GM23338 (cell line): ENCODE measurements around the gene GALNT9. TPM values are rescaled to one million over a fixed set of nuclear protein-coding genes. Genes with fewer than 3 reads are reported as not detected.

Experiments used
- ATAC-seq: fragments of 200-7000 bp; cut with Tn5 transposase; 3 replicates; pipeline ENCODE4 v1.9.1; 2020
- DNase-seq: peaks from one replicate; pipeline ENCODE4 v3.0.0-alpha.2; 2015; ENCODE audit warnings: low spot score
- H2AFZ ChIP-seq: fragments of 200-600 bp; sonication (generic); 2 replicates; pipeline ENCODE4 v1.8.0; 2016; ENCODE audit warnings: antibody characterized with exemption, mild to moderate bottlenecking, moderate library complexity
- H3F3A ChIP-seq: fragments of 200-600 bp; sonication (generic); replicated peaks from 2 replicates; pipeline ENCODE4 v1.8.0; 2017; ENCODE audit warnings: antibody characterized with exemption, mixed run types, low read depth
- H3K27ac ChIP-seq: fragments of 200-600 bp; sonication (generic); 2 replicates; pipeline ENCODE4 v1.6.1; 2016; ENCODE audit warnings: low read depth
- H3K27me3 ChIP-seq: fragments of 200-600 bp; sonication (generic); 2 replicates; pipeline ENCODE4 v1.8.0; 2016; ENCODE audit warnings: mild to moderate bottlenecking, mixed run types, moderate library complexity; ENCODE audit not compliant: insufficient read depth
- H3K36me3 ChIP-seq: fragments of 200-600 bp; sonication (generic); 2 replicates; pipeline ENCODE4 v1.8.0; 2016; ENCODE audit warnings: mild to moderate bottlenecking; ENCODE audit not compliant: insufficient read depth
- H3K4me1 ChIP-seq: fragments of 200-600 bp; sonication (generic); 2 replicates; pipeline ENCODE4 v1.8.0; 2016; ENCODE audit warnings: mild to moderate bottlenecking, moderate library complexity; ENCODE audit not compliant: insufficient read depth
- H3K4me2 ChIP-seq: fragments of 200-600 bp; sonication (generic); 2 replicates; pipeline ENCODE4 v1.7.1; 2017; ENCODE audit warnings: mixed run types
- H3K4me3 ChIP-seq: fragments of 200-600 bp; sonication (generic); 2 replicates; pipeline ENCODE4 v1.6.1; 2016; ENCODE audit warnings: mixed run types
- H3K79me2 ChIP-seq: fragments of 200-600 bp; sonication (generic); replicated peaks from 2 replicates; pipeline ENCODE4 v1.8.0; 2017; ENCODE audit warnings: mild to moderate bottlenecking; ENCODE audit not compliant: insufficient read depth
- H3K9me2 ChIP-seq: fragments of 200-600 bp; sonication (generic); 2 replicates; pipeline ENCODE4 v1.8.0; 2017; ENCODE audit not compliant: insufficient read depth
- H4K20me1 ChIP-seq: fragments of 200-600 bp; sonication (generic); replicated peaks from 2 replicates; pipeline ENCODE4 v1.8.0; 2017; ENCODE audit warnings: mild to moderate bottlenecking; ENCODE audit not compliant: insufficient read depth
- H3K27ac Mint-ChIP-seq: 2 replicates; pipeline ENCODE4 v1.8.0; 2020; ENCODE audit warnings: inconsistent platforms, mild to moderate bottlenecking, moderate library complexity, mixed read lengths
- H3K27me3 Mint-ChIP-seq: 3 replicates; pipeline ENCODE4 v1.8.0; 2022; ENCODE audit warnings: low read depth, mild to moderate bottlenecking, moderate library complexity, mixed read lengths, inconsistent platforms; ENCODE audit not compliant: insufficient read depth, poor library complexity
- H3K36me3 Mint-ChIP-seq: 3 replicates; pipeline ENCODE4 v1.8.0; 2021; ENCODE audit warnings: low read depth, mild to moderate bottlenecking, inconsistent platforms, moderate library complexity, mixed read lengths
- H3K4me1 Mint-ChIP-seq: 3 replicates; pipeline ENCODE4 v1.8.0; 2020; ENCODE audit warnings: mild to moderate bottlenecking, inconsistent platforms, mixed read lengths
- H3K4me3 Mint-ChIP-seq: 3 replicates; pipeline ENCODE4 v1.8.0; 2021; ENCODE audit warnings: moderate library complexity, mild to moderate bottlenecking, inconsistent platforms, mixed read lengths
- H3K9me3 Mint-ChIP-seq: 3 replicates; pipeline ENCODE4 v1.8.0; 2020; ENCODE audit warnings: moderate library complexity, mild to moderate bottlenecking, inconsistent platforms, mixed read lengths
- CTCF ChIP-seq, 2 experiments: fragments of 200-600 bp in 1 of 2; sonication (generic) in 1 of 2; conservative IDR thresholded peaks; 2 replicates each; pipeline versions ENCODE4 v1.5.1 to v1.6.1; 2016 to 2017; ENCODE audit warnings: antibody characterized with exemption in 2 of 2, low read depth in 2 of 2, mild to moderate bottlenecking in 2 of 2, moderate library complexity in 1 of 2
- EZH2 ChIP-seq: fragments of 200-600 bp; sonication (generic); IDR thresholded peaks from one replicate; pipeline ENCODE4 v1.8.0; 2017; ENCODE audit warnings: antibody characterized with exemption, mild to moderate bottlenecking, low read depth; ENCODE audit not compliant: unreplicated experiment
- EZH2phosphoT487 ChIP-seq: fragments of 200-600 bp; sonication (generic); IDR thresholded peaks from one replicate; pipeline ENCODE4 v1.8.1; 2018; ENCODE audit warnings: antibody characterized with exemption; ENCODE audit not compliant: unreplicated experiment
- NANOG ChIP-seq: IDR thresholded peaks from 2 replicates; pipeline ENCODE4 v1.6.1; 2016; ENCODE audit warnings: antibody characterized with exemption, borderline replicate concordance
- POLR2AphosphoS5 ChIP-seq: IDR thresholded peaks from 2 replicates; pipeline ENCODE4 v1.6.1; 2016; ENCODE audit warnings: antibody characterized with exemption, low read depth
- STAT1 ChIP-seq: IDR thresholded peaks from one replicate; pipeline ENCODE4 v1.6.1; 2016; ENCODE audit warnings: antibody characterized with exemption; ENCODE audit not compliant: unreplicated experiment
- ZNF114 ChIP-seq: fragments of 250-450 bp; sonication (Bioruptor Pico); IDR thresholded peaks from 2 replicates; pipeline ENCODE4 v1.5.0; 2020; ENCODE audit warnings: mild to moderate bottlenecking, moderate library complexity
- ZNF331 ChIP-seq: fragments of 250-450 bp; sonication (Bioruptor Pico); IDR thresholded peaks from 2 replicates; pipeline ENCODE4 v1.5.0; 2020; ENCODE audit warnings: low read depth, mild to moderate bottlenecking, moderate library complexity
- polyA plus RNA-seq: library from polyadenylated mRNA; unstranded; fragments of >200 nt; fragmentation: Nextera tagmentation; extraction: Ambion mirVana; gene quantifications from 2 replicates; pipeline ENCODE4 v1.2.1, GENCODE V29; 2016
- total RNA-seq: library from RNA; depleted of rRNA; stranded (reverse); fragments of >200 nt; shearing (Covaris generic); gene quantifications from 2 replicates; pipeline ENCODE4 v1.2.3, GENCODE V29; 2014
- TF ChIP-seq, protein P1 (sequence below): IDR thresholded peaks from 2 replicates; pipeline ENCODE4 v1.6.1; 2016; ENCODE audit warnings: antibody characterized with exemption
- TF ChIP-seq, protein P2 (sequence below): fragments of 250-450 bp; sonication (Bioruptor Pico); IDR thresholded peaks from 2 replicates; pipeline ENCODE4 v1.5.0; 2020; ENCODE audit warnings: mild to moderate bottlenecking, moderate library complexity
- TF ChIP-seq, protein P3 (sequence below): IDR thresholded peaks from one replicate; pipeline ENCODE4 v1.6.1; 2018; ENCODE audit warnings: antibody characterized with exemption; ENCODE audit not compliant: unreplicated experiment

GALNT9 gene
- total and polyA plus RNA-seq, 2 experiments from 2014 or later, result 0.81 to 2.5 TPM

GRCh38 chr12:132351751-132352495 is 22.5 kb upstream of the GALNT9 start (continued):
- TF ChIP-seq CTCF (conservative IDR thresholded peaks at IDR 0.05; ENCODE audit: low read depth in 2 of 2), result no peak

- Mint-ChIP-seq H3K27me3 (peaks cover 24% of the 10 kb centered on the region), H3K9me3 (peaks cover 3% of the 10 kb centered on the region; the same call in 2 of the 3 replicates), H3K4me3 (no peak overlapping the region), H3K27ac (no peak overlapping the region), H3K36me3 (no peaks in the 10 kb centered on the region), H3K4me1 (peaks cover 3% of the 10 kb centered on the region; the same call in 2 of the 3 replicates)
- Histone ChIP-seq H3F3A (no peaks in the 10 kb centered on the region), H3K4me2 (no peak overlapping the region), H3K27ac (no peak overlapping the region), H3K79me2 (no peaks in the 10 kb centered on the region), H3K36me3 (no peaks in the 10 kb centered on the region), H3K4me3 (no peak overlapping the region), H2AFZ (no peak overlapping the region), H4K20me1 (no peaks in the 10 kb centered on the region; the same call in 1 of the 2 replicates), H3K4me1 (no peaks in the 10 kb centered on the region), H3K27me3 (no peaks in the 10 kb centered on the region), H3K9me2 (no peaks in the 10 kb centered on the region)
- ATAC-seq (no peak), DNase-seq (no peak)
- TF ChIP-seq POLR2AphosphoS5, result no peak
- TF ChIP-seq, protein P1, sequence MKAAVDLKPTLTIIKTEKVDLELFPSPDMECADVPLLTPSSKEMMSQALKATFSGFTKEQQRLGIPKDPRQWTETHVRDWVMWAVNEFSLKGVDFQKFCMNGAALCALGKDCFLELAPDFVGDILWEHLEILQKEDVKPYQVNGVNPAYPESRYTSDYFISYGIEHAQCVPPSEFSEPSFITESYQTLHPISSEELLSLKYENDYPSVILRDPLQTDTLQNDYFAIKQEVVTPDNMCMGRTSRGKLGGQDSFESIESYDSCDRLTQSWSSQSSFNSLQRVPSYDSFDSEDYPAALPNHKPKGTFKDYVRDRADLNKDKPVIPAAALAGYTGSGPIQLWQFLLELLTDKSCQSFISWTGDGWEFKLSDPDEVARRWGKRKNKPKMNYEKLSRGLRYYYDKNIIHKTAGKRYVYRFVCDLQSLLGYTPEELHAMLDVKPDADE, result no peak
- TF ChIP-seq, protein P2, sequence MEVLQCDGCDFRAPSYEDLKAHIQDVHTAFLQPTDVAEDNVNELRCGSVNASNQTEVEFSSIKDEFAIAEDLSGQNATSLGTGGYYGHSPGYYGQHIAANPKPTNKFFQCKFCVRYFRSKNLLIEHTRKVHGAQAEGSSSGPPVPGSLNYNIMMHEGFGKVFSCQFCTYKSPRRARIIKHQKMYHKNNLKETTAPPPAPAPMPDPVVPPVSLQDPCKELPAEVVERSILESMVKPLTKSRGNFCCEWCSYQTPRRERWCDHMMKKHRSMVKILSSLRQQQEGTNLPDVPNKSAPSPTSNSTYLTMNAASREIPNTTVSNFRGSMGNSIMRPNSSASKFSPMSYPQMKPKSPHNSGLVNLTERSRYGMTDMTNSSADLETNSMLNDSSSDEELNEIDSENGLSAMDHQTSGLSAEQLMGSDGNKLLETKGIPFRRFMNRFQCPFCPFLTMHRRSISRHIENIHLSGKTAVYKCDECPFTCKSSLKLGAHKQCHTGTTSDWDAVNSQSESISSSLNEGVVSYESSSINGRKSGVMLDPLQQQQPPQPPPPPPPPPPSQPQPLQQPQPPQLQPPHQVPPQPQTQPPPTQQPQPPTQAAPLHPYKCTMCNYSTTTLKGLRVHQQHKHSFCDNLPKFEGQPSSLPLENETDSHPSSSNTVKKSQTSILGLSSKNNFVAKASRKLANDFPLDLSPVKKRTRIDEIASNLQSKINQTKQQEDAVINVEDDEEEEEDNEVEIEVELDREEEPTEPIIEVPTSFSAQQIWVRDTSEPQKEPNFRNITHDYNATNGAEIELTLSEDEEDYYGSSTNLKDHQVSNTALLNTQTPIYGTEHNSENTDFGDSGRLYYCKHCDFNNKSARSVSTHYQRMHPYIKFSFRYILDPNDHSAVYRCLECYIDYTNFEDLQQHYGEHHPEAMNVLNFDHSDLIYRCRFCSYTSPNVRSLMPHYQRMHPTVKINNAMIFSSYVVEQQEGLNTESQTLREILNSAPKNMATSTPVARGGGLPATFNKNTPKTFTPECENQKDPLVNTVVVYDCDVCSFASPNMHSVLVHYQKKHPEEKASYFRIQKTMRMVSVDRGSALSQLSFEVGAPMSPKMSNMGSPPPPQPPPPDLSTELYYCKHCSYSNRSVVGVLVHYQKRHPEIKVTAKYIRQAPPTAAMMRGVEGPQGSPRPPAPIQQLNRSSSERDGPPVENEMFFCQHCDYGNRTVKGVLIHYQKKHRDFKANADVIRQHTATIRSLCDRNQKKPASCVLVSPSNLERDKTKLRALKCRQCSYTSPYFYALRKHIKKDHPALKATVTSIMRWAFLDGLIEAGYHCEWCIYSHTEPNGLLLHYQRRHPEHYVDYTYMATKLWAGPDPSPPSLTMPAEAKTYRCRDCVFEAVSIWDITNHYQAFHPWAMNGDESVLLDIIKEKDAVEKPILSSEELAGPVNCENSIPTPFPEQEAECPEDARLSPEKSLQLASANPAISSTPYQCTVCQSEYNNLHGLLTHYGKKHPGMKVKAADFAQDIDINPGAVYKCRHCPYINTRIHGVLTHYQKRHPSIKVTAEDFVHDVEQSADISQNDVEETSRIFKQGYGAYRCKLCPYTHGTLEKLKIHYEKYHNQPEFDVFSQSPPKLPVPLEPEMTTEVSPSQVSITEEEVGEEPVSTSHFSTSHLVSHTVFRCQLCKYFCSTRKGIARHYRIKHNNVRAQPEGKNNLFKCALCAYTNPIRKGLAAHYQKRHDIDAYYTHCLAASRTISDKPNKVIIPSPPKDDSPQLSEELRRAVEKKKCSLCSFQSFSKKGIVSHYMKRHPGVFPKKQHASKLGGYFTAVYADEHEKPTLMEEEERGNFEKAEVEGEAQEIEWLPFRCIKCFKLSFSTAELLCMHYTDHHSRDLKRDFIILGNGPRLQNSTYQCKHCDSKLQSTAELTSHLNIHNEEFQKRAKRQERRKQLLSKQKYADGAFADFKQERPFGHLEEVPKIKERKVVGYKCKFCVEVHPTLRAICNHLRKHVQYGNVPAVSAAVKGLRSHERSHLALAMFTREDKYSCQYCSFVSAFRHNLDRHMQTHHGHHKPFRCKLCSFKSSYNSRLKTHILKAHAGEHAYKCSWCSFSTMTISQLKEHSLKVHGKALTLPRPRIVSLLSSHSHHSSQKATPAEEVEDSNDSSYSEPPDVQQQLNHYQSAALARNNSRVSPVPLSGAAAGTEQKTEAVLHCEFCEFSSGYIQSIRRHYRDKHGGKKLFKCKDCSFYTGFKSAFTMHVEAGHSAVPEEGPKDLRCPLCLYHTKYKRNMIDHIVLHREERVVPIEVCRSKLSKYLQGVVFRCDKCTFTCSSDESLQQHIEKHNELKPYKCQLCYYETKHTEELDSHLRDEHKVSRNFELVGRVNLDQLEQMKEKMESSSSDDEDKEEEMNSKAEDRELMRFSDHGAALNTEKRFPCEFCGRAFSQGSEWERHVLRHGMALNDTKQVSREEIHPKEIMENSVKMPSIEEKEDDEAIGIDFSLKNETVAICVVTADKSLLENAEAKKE, result no peak
- no peak for TF ChIP-seq ZNF114
- TF ChIP-seq, protein P3, sequence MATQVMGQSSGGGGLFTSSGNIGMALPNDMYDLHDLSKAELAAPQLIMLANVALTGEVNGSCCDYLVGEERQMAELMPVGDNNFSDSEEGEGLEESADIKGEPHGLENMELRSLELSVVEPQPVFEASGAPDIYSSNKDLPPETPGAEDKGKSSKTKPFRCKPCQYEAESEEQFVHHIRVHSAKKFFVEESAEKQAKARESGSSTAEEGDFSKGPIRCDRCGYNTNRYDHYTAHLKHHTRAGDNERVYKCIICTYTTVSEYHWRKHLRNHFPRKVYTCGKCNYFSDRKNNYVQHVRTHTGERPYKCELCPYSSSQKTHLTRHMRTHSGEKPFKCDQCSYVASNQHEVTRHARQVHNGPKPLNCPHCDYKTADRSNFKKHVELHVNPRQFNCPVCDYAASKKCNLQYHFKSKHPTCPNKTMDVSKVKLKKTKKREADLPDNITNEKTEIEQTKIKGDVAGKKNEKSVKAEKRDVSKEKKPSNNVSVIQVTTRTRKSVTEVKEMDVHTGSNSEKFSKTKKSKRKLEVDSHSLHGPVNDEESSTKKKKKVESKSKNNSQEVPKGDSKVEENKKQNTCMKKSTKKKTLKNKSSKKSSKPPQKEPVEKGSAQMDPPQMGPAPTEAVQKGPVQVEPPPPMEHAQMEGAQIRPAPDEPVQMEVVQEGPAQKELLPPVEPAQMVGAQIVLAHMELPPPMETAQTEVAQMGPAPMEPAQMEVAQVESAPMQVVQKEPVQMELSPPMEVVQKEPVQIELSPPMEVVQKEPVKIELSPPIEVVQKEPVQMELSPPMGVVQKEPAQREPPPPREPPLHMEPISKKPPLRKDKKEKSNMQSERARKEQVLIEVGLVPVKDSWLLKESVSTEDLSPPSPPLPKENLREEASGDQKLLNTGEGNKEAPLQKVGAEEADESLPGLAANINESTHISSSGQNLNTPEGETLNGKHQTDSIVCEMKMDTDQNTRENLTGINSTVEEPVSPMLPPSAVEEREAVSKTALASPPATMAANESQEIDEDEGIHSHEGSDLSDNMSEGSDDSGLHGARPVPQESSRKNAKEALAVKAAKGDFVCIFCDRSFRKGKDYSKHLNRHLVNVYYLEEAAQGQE, result no peak
- TF ChIP-seq EZH2, result no peak
- TF ChIP-seq ZNF331 (CRISPR knock-in tag), result no peak
- no peak for TF ChIP-seq NANOG
- no peak for TF ChIP-seq EZH2phosphoT487
- TF ChIP-seq STAT1, result no peak
These were observed 20.2 kb upstream of the GALNT9 start for GRCh38 chr12:132349501-132350131.
